OCI-LY7 (cell line): ENCODE data around the gene LARGE1. TPM values are rescaled to one million over a fixed set of nuclear protein-coding genes. Genes with fewer than 3 reads are reported as not detected.

Experiments used
- BruUV-seq: library from RNA; stranded (reverse); fragments of 400-500 nt; replicated peaks from 2 replicates; lab custom pipeline; 2021; lab: Mats Ljungman, UMichigan
- CTCF ChIA-PET: fragments of 300-600 bp; sonication (Branson Sonifier 250); formaldehyde crosslinking; loops from one replicate; lab custom pipeline; 2022; ENCODE audit warnings: antibody characterized with exemption; ENCODE audit not compliant: unreplicated experiment; lab: Charles Lee
- POLR2A ChIA-PET: fragments of 300-600 bp; sonication (Branson Sonifier 250); formaldehyde crosslinking; loops from one replicate; lab custom pipeline; 2022; ENCODE audit warnings: antibody characterized with exemption; lab: Charles Lee
- DNase-seq: peaks from one replicate; pipeline ENCODE4 v3.0.0-alpha.2; 2015; ENCODE audit warnings: low spot score
- H2AFZ ChIP-seq: fragments of 200-600 bp; sonication (generic), shearing (Covaris generic); 2 replicates; pipeline ENCODE4 v1.6.1; 2014; ENCODE audit warnings: mild to moderate bottlenecking, antibody characterized with exemption, low read length, moderate library complexity
- H3K27ac ChIP-seq: fragments of 200-600 bp; sonication (generic); 2 replicates; pipeline ENCODE4 v1.5.1; 2014; ENCODE audit warnings: mixed run types, low read depth, mild to moderate bottlenecking, moderate library complexity, low read length, inconsistent platforms; ENCODE audit not compliant: poor library complexity, severe bottlenecking
- H3K36me3 ChIP-seq: fragments of 200-600 bp; sonication (generic); 2 replicates; pipeline ENCODE4 v1.6.1; 2014; ENCODE audit warnings: mild to moderate bottlenecking, antibody characterized with exemption, low read length, moderate library complexity, mixed read lengths; ENCODE audit not compliant: insufficient read depth
- H3K4me1 ChIP-seq: fragments of 200-600 bp; sonication (generic); 2 replicates; pipeline ENCODE4 v1.5.1; 2014; ENCODE audit warnings: mild to moderate bottlenecking, low read length; ENCODE audit not compliant: insufficient read depth, poor library complexity, severe bottlenecking
- H3K4me2 ChIP-seq: fragments of 200-600 bp; sonication (generic); 2 replicates; pipeline ENCODE4 v1.6.1; 2014; ENCODE audit warnings: mild to moderate bottlenecking, low read length
- H3K4me3 ChIP-seq: fragments of 200-600 bp; sonication (generic); 2 replicates; pipeline ENCODE4 v1.5.1; 2014; ENCODE audit warnings: mild to moderate bottlenecking, low read depth, low read length; ENCODE audit not compliant: poor library complexity, severe bottlenecking
- H3K79me2 ChIP-seq: fragments of 200-600 bp; sonication (generic); 2 replicates; pipeline ENCODE4 v1.6.1; 2016; ENCODE audit warnings: low read depth, mild to moderate bottlenecking, low read length, moderate library complexity, mixed read lengths; ENCODE audit not compliant: insufficient read depth
- H3K9me2 ChIP-seq: fragments of 200-600 bp; sonication (generic); 2 replicates; pipeline ENCODE4 v1.6.1; 2016; ENCODE audit warnings: mild to moderate bottlenecking, low read length, mixed read lengths; ENCODE audit not compliant: insufficient read depth
- H3K9me3 ChIP-seq: fragments of 200-600 bp; sonication (generic); 2 replicates; pipeline ENCODE4 v1.6.1; 2014; ENCODE audit warnings: mild to moderate bottlenecking, mixed run types, low read length, mixed read lengths
- H4K20me1 ChIP-seq: fragments of 200-600 bp; sonication (generic); 2 replicates; pipeline ENCODE4 v1.6.1; 2014; ENCODE audit warnings: mild to moderate bottlenecking, antibody characterized with exemption, low read length, moderate library complexity, mixed read lengths; ENCODE audit not compliant: insufficient read depth
- CTCF ChIP-seq: fragments of 200-600 bp; sonication (generic); conservative IDR thresholded peaks from 2 replicates; pipeline ENCODE4 v1.5.1; 2014; ENCODE audit warnings: mild to moderate bottlenecking, antibody characterized with exemption, low read length, moderate library complexity, mixed read lengths
- EZH2phosphoT487 ChIP-seq: fragments of 200-600 bp; sonication (generic); IDR thresholded peaks from 2 replicates; pipeline ENCODE4 v1.6.1; 2018; ENCODE audit warnings: low read depth, borderline replicate concordance, mild to moderate bottlenecking, mixed run types, antibody characterized with exemption, low read length, moderate library complexity, mixed read lengths
- intact Hi-C: fragments of 100-400 bp; cut with micrococcal nuclease; formaldehyde crosslinking; loops from one replicate; pipeline ENCODE4 v1.10.0; 2022; ENCODE audit not compliant: unreplicated experiment
- total RNA-seq, 2 experiments: library from RNA; depleted of rRNA in 1 of 2; stranded (reverse); fragments of >200 nt in 1 of 2; shearing (Covaris generic) in 1 of 2; gene quantifications; 2 replicates each; pipeline ENCODE4 v1.2.3, GENCODE V29; 2014 to 2022

LARGE1 gene
- total RNA-seq, 2 experiments from 2014 or later, result 31.5 to 31.9 TPM

GRCh38 chr22:33898121-33898520, 22.2 kb downstream of the LARGE1 start:
- intact Hi-C loops, result no loop called here

GRCh38 chr22:33897448-33897835, 22.8 kb downstream of the LARGE1 start:
- H3K79me2 ChIP-seq, result no peaks in the 10 kb centered on the region
- BruUV-seq, result no TSS peak
- peaks cover 39% of the 10 kb centered on the region for H3K4me1 ChIP-seq
- H4K20me1 ChIP-seq, result no peaks in the 10 kb centered on the region
- peak overlapping the region; percentile 64 for H3K4me2 ChIP-seq
- intact Hi-C loops, result loop anchor here (2.0 kb wide), 2 partner anchors 23 to 55 kb away; partner anchors contain the start of gene LARGE1
- peak overlapping the region; percentile 30 for H3K4me3 ChIP-seq
- no peaks in the 10 kb centered on the region for H3K9me2 ChIP-seq
- H3K36me3 ChIP-seq, result peaks cover 14% of the 10 kb centered on the region
- TF ChIP-seq EZH2phosphoT487 (no peak), CTCF (no peak)
- H2AFZ ChIP-seq, result peak overlapping the region; percentile 80
- DNase-seq, result no peak
- ChIA-PET POLR2A (interaction anchor here (0.8 kb wide), 1 partner anchor 10 kb away, joined by 4 read pairs; no protein-coding TSS in a partner anchor), CTCF (no interaction called here)
- peak overlapping the region; percentile 72 for H3K27ac ChIP-seq
- peaks cover 13% of the 10 kb centered on the region for H3K9me3 ChIP-seq

More at GRCh38 chr22:33898121-33898520, 22.2 kb downstream of the LARGE1 start:
- DNase-seq, result no peak
- H4K20me1 ChIP-seq, result no peaks in the 10 kb centered on the region
- no peak overlapping the region for H3K27ac ChIP-seq
- no peak for TF ChIP-seq EZH2phosphoT487
- no peak for TF ChIP-seq CTCF
- POLR2A ChIA-PET, result interaction anchor here (0.8 kb wide), 1 partner anchor 10 kb away, joined by 4 read pairs; no protein-coding TSS in a partner anchor
- H3K4me1 ChIP-seq, result peaks cover 39% of the 10 kb centered on the region
- CTCF ChIA-PET, result no interaction called here
- no peaks in the 10 kb centered on the region for H3K79me2 ChIP-seq
- H3K36me3 ChIP-seq, result peaks cover 14% of the 10 kb centered on the region
- no TSS peak for BruUV-seq
- peaks cover 13% of the 10 kb centered on the region for H3K9me3 ChIP-seq
- no peaks in the 10 kb centered on the region for H3K9me2 ChIP-seq
- no peak overlapping the region for H3K4me3 ChIP-seq
- no peak overlapping the region for H3K4me2 ChIP-seq
- no peak overlapping the region for H2AFZ ChIP-seq
